WTC11 (cell line): ENCODE data around the gene CTDSP2. TPM values are rescaled to one million over a fixed set of nuclear protein-coding genes. Genes with fewer than 3 reads are reported as not detected.

Source experiments
- AFF4 ChIP-seq: sonication (generic); formaldehyde crosslinking; IDR thresholded peaks from 2 replicates; pipeline ENCODE4 v1.8.1; 2023; ENCODE audit warnings: mild to moderate bottlenecking, missing genetic modification reagents, borderline replicate concordance
- ARID4B ChIP-seq: sonication (generic); formaldehyde crosslinking; IDR thresholded peaks from 2 replicates; pipeline ENCODE4 v1.8.0; 2023; ENCODE audit warnings: missing genetic modification reagents, mild to moderate bottlenecking, borderline replicate concordance
- ATF3 ChIP-seq: sonication (generic); formaldehyde crosslinking; conservative IDR thresholded peaks from 2 replicates; pipeline ENCODE4 v1.8.1; 2022; ENCODE audit warnings: mild to moderate bottlenecking, missing genetic modification reagents
- ESRRA ChIP-seq: sonication (generic); formaldehyde crosslinking; IDR thresholded peaks from 2 replicates; pipeline ENCODE4 v1.8.1; 2022; ENCODE audit warnings: mild to moderate bottlenecking, missing genetic modification reagents, borderline replicate concordance
- FOXJ3 ChIP-seq: sonication (generic); formaldehyde crosslinking; IDR thresholded peaks from 2 replicates; pipeline ENCODE4 v1.9.0; 2021; ENCODE audit warnings: missing genetic modification reagents, mild to moderate bottlenecking, borderline replicate concordance
- FOXP1 ChIP-seq: sonication (generic); formaldehyde crosslinking; IDR thresholded peaks from 2 replicates; pipeline ENCODE4 v1.8.0; 2022; ENCODE audit warnings: missing genetic modification reagents, mild to moderate bottlenecking, moderate library complexity, borderline replicate concordance
- GABPB1 ChIP-seq: sonication (generic); formaldehyde crosslinking; IDR thresholded peaks from 2 replicates; pipeline ENCODE4 v1.8.1; 2023; ENCODE audit warnings: mild to moderate bottlenecking, missing genetic modification reagents
- KAT7 ChIP-seq: sonication (generic); formaldehyde crosslinking; IDR thresholded peaks from 2 replicates; pipeline ENCODE4 v1.8.1; 2023; ENCODE audit warnings: missing genetic modification reagents, mild to moderate bottlenecking, borderline replicate concordance
- MXD4 ChIP-seq: fragments of 250-450 bp; sonication (Bioruptor Pico); IDR thresholded peaks from 2 replicates; pipeline ENCODE4 v1.8.0; 2021; ENCODE audit warnings: mild to moderate bottlenecking, moderate library complexity, borderline replicate concordance
- NFATC4 ChIP-seq: fragments of 250-450 bp; sonication (Bioruptor Pico); IDR thresholded peaks from 2 replicates; pipeline ENCODE4 v1.9.0; 2021; ENCODE audit warnings: mild to moderate bottlenecking
- NFE2L1 ChIP-seq: sonication (generic); formaldehyde crosslinking; IDR thresholded peaks from 2 replicates; pipeline ENCODE4 v1.8.1; 2023; ENCODE audit warnings: missing genetic modification reagents
- RELA ChIP-seq: sonication (generic); formaldehyde crosslinking; IDR thresholded peaks from 2 replicates; pipeline ENCODE4 v1.8.1; 2022; ENCODE audit warnings: missing genetic modification reagents, mild to moderate bottlenecking, borderline replicate concordance
- SMAD3 ChIP-seq: sonication (generic); formaldehyde crosslinking; IDR thresholded peaks from 2 replicates; pipeline ENCODE4 v1.8.0; 2022; ENCODE audit warnings: missing genetic modification reagents, mild to moderate bottlenecking, borderline replicate concordance
- SMAD4 ChIP-seq: sonication (generic); formaldehyde crosslinking; IDR thresholded peaks from 2 replicates; pipeline ENCODE4 v1.8.0; 2022; ENCODE audit warnings: mild to moderate bottlenecking, missing genetic modification reagents
- TEAD1 ChIP-seq: sonication (generic); formaldehyde crosslinking; IDR thresholded peaks from 2 replicates; pipeline ENCODE4 v1.8.0; 2022; ENCODE audit warnings: mild to moderate bottlenecking, missing genetic modification reagents
- ZBTB21 ChIP-seq: sonication (generic); formaldehyde crosslinking; IDR thresholded peaks from 2 replicates; pipeline ENCODE4 v1.8.1; 2023; ENCODE audit warnings: mild to moderate bottlenecking, missing genetic modification reagents, borderline replicate concordance
- ZNF138 ChIP-seq: sonication (generic); formaldehyde crosslinking; conservative IDR thresholded peaks from 2 replicates; pipeline ENCODE4 v1.8.1; 2022; ENCODE audit warnings: mild to moderate bottlenecking, moderate library complexity, missing genetic modification reagents
- ZNF219 ChIP-seq: sonication (generic); formaldehyde crosslinking; IDR thresholded peaks from 2 replicates; pipeline ENCODE4 v1.8.0; 2023; ENCODE audit warnings: missing genetic modification reagents, mild to moderate bottlenecking, borderline replicate concordance
- ZNF232 ChIP-seq: sonication (generic); formaldehyde crosslinking; IDR thresholded peaks from 2 replicates; pipeline ENCODE4 v1.8.0; 2022; ENCODE audit warnings: mild to moderate bottlenecking, missing genetic modification reagents
- ZNF512 ChIP-seq: sonication (generic); formaldehyde crosslinking; IDR thresholded peaks from 2 replicates; pipeline ENCODE4 v1.8.1; 2022; ENCODE audit warnings: missing genetic modification reagents, borderline replicate concordance
- total RNA-seq: library from RNA; stranded (reverse); gene quantifications from 3 replicates; pipeline ENCODE4 v1.2.3, GENCODE V29; 2021
- TF ChIP-seq, protein P1 (sequence below): fragments of 250-450 bp; sonication (Bioruptor Pico); IDR thresholded peaks from 2 replicates; pipeline ENCODE4 v1.9.0; 2021; ENCODE audit warnings: mild to moderate bottlenecking, borderline replicate concordance
- TF ChIP-seq, protein P2 (sequence below): sonication (generic); formaldehyde crosslinking; IDR thresholded peaks from 2 replicates; pipeline ENCODE4 v1.8.1; 2022; ENCODE audit warnings: low read depth, mild to moderate bottlenecking, moderate library complexity, missing genetic modification reagents, borderline replicate concordance

The CTDSP2 gene
- total RNA-seq, 1 experiment from 2014 or later = 122 TPM

DNA sequence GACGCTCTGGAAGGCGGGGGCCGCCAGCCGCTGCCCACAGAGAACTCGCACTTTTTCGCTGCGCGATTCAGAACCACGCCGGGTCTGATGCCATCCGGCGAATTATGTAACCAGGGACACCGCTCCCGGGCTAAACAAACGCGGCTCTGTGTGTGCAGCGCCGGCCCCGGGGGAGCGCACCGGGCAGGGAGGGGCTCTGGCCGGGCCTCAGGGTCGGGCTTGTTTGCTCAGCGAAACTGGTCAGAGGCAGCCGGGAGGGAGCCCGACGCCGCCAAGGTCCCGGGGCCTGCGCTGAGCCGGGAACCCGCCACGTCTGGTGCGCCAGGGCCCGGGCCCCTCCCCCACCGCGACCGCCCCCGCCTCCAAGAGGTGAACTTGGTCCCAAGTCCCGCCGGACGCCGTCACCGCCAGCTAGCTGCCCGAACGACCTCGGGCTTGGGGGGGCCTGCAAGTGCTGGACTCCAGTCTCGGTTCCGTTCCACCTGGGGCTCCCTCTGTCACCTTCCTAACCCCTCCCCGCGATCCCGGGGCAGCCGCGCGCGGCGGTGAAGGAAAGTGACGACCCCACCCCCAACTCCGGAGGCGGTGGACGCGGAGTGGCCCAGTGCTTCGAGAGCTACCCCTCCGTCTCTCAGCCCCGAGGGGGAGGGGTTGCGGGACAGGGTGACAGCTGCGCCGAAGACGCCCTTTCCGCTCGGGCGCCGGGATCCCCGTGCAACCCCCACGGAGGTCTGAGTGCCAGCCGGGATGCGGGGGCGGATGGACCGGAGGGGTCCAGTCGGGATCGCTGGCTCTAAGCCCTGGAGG, 848 bp downstream of the CTDSP2 start (continued):
- TF ChIP-seq, protein P1, sequence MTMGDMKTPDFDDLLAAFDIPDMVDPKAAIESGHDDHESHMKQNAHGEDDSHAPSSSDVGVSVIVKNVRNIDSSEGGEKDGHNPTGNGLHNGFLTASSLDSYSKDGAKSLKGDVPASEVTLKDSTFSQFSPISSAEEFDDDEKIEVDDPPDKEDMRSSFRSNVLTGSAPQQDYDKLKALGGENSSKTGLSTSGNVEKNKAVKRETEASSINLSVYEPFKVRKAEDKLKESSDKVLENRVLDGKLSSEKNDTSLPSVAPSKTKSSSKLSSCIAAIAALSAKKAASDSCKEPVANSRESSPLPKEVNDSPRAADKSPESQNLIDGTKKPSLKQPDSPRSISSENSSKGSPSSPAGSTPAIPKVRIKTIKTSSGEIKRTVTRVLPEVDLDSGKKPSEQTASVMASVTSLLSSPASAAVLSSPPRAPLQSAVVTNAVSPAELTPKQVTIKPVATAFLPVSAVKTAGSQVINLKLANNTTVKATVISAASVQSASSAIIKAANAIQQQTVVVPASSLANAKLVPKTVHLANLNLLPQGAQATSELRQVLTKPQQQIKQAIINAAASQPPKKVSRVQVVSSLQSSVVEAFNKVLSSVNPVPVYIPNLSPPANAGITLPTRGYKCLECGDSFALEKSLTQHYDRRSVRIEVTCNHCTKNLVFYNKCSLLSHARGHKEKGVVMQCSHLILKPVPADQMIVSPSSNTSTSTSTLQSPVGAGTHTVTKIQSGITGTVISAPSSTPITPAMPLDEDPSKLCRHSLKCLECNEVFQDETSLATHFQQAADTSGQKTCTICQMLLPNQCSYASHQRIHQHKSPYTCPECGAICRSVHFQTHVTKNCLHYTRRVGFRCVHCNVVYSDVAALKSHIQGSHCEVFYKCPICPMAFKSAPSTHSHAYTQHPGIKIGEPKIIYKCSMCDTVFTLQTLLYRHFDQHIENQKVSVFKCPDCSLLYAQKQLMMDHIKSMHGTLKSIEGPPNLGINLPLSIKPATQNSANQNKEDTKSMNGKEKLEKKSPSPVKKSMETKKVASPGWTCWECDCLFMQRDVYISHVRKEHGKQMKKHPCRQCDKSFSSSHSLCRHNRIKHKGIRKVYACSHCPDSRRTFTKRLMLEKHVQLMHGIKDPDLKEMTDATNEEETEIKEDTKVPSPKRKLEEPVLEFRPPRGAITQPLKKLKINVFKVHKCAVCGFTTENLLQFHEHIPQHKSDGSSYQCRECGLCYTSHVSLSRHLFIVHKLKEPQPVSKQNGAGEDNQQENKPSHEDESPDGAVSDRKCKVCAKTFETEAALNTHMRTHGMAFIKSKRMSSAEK = no peak
- TF ChIP-seq SMAD3 (CRISPR knock-in tag) = peak; percentile 39; the same call in 1 of the 2 replicates
- TF ChIP-seq MXD4 (CRISPR knock-in tag) = no peak
- peak; percentile 93 for TF ChIP-seq GABPB1 (CRISPR knock-in tag)
- no peak for TF ChIP-seq NFE2L1 (CRISPR knock-in tag)
- no peak for TF ChIP-seq RELA (CRISPR knock-in tag)
- TF ChIP-seq ARID4B (CRISPR knock-in tag) = peak; percentile 69; the same call in 1 of the 2 replicates
- no peak for TF ChIP-seq FOXJ3 (CRISPR knock-in tag)
- TF ChIP-seq, protein P2, sequence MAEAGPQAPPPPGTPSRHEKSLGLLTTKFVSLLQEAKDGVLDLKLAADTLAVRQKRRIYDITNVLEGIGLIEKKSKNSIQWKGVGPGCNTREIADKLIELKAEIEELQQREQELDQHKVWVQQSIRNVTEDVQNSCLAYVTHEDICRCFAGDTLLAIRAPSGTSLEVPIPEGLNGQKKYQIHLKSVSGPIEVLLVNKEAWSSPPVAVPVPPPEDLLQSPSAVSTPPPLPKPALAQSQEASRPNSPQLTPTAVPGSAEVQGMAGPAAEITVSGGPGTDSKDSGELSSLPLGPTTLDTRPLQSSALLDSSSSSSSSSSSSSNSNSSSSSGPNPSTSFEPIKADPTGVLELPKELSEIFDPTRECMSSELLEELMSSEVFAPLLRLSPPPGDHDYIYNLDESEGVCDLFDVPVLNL (CRISPR knock-in tag) = no peak; the same call in 1 of the 2 replicates
- no peak for TF ChIP-seq ZNF232 (CRISPR knock-in tag)
- TF ChIP-seq ZNF219 (CRISPR knock-in tag) = no peak; the same call in 1 of the 2 replicates
- TF ChIP-seq SMAD4 (CRISPR knock-in tag) = no peak
- no peak for TF ChIP-seq AFF4 (CRISPR knock-in tag)
- no peak for TF ChIP-seq ZNF138 (CRISPR knock-in tag)
- no peak for TF ChIP-seq NFATC4 (CRISPR knock-in tag)
- no peak for TF ChIP-seq ZNF512 (CRISPR knock-in tag)
- TF ChIP-seq ATF3 (CRISPR knock-in tag) = no peak
- TF ChIP-seq TEAD1 (CRISPR knock-in tag) = peak; percentile 67; the same call in 1 of the 2 replicates
- TF ChIP-seq FOXP1 = no peak
- TF ChIP-seq KAT7 (CRISPR knock-in tag) = no peak
- no peak for TF ChIP-seq ESRRA (CRISPR knock-in tag)
- 0 out of 2 replicates have a peak, but pooled peaks have one; percentile 42 for TF ChIP-seq ZBTB21 (CRISPR knock-in tag)
